Measurements from ENCODE around the gene TEX10. TPM values are rescaled to one million over a fixed set of nuclear protein-coding genes. Genes with fewer than 3 reads are reported as not detected.

Gene TEX10
- total RNA-seq, 1 donor, result 29.3 TPM

DNA sequence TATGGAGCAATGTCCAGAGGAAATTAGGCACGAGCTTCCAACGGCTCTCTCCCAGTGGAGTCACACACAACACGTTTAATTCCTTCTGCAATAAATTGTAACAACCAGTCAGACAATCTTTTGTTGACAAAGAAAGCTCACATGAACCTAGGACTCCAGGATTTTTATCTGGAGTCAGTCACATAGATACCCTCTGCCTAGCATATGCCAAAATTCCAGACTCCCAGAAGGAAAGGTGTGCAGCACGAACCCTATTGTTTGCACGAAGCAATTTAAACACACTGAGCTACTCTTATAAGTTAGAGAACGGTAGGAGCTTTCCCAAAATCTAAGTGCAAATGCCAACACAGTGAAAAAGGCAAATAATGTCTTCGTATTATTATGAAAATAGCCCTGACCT lies 67.1 kb downstream of the TEX10 start:
- H3K79me2 ChIP-seq (ENCODE audit: insufficient read depth, low read length), result no peaks in the 10 kb centered on the region
- DNase-seq (ENCODE audit: insufficient read length, low spot score, missing footprints), result peak; percentile 32
- H3K27me3 ChIP-seq (ENCODE audit: insufficient read depth, low read length), result no peaks in the 10 kb centered on the region
- H3K4me1 ChIP-seq (ENCODE audit: insufficient read depth, low read length), result no peaks in the 10 kb centered on the region
- H2AFZ ChIP-seq (ENCODE audit: low read length), result no peak overlapping the region
- no peaks in the 10 kb centered on the region for H3K9me3 ChIP-seq (ENCODE audit: low read depth, low read length)
- H3K27ac ChIP-seq (ENCODE audit: low read depth, low read length), result no peak overlapping the region
- TF ChIP-seq CTCF (IDR thresholded peaks at IDR 0.05; ENCODE audit: extremely low read depth, low read depth, low read length), result no peak
- peaks cover 14% of the 10 kb centered on the region for H3K36me3 ChIP-seq (ENCODE audit: insufficient read depth, low read length)
- no peak overlapping the region for H3K4me3 ChIP-seq (ENCODE audit: insufficient read depth, low read length)
- H4K20me1 ChIP-seq (ENCODE audit: insufficient read depth, low read length), result no peaks in the 10 kb centered on the region
- no peak overlapping the region for H3K4me2 ChIP-seq (ENCODE audit: insufficient read depth, low read length)

DNA sequence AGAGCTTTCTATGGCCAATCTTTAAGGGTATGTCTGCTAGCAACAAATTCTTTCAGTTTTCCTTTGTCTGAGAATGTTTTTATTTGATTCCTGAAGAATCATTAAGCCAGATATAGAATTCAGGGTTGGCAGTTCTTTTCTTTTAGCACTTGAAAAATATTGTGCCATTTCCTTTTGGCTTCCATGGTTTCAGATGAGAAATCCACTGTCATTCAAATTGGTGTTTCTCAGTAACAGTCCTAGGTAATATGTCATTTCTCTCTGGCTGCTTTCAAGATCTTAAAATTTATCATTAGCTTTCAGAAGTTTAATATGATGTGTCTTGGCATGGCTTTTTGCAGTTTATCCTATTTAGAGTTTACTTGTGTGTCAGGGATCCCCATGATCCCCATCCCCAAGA lies 67.7 kb downstream of the TEX10 start:
- H3K4me2 ChIP-seq (ENCODE audit: insufficient read depth, low read length), result no peak overlapping the region
- no peaks in the 10 kb centered on the region for H3K27me3 ChIP-seq (ENCODE audit: insufficient read depth, low read length)
- no peaks in the 10 kb centered on the region for H3K4me1 ChIP-seq (ENCODE audit: insufficient read depth, low read length)
- DNase-seq (ENCODE audit: insufficient read length, low spot score, missing footprints), result no peak
- H3K79me2 ChIP-seq (ENCODE audit: insufficient read depth, low read length), result no peaks in the 10 kb centered on the region
- H4K20me1 ChIP-seq (ENCODE audit: insufficient read depth, low read length), result no peaks in the 10 kb centered on the region
- H2AFZ ChIP-seq (ENCODE audit: low read length), result no peak overlapping the region
- no peak overlapping the region for H3K4me3 ChIP-seq (ENCODE audit: insufficient read depth, low read length)
- H3K9me3 ChIP-seq (ENCODE audit: low read depth, low read length), result no peaks in the 10 kb centered on the region
- TF ChIP-seq CTCF (IDR thresholded peaks at IDR 0.05; ENCODE audit: extremely low read depth, low read depth, low read length), result no peak
- peaks cover 13% of the 10 kb centered on the region for H3K36me3 ChIP-seq (ENCODE audit: insufficient read depth, low read length)
- no peak overlapping the region for H3K27ac ChIP-seq (ENCODE audit: low read depth, low read length)

- Histone ChIP-seq H3K36me3 (ENCODE audit: insufficient read depth, low read length) (peaks cover 14% of the 10 kb centered on the region), H3K27ac (ENCODE audit: low read depth, low read length) (no peak overlapping the region), H3K9me3 (ENCODE audit: low read depth, low read length) (no peaks in the 10 kb centered on the region), H3K4me3 (ENCODE audit: insufficient read depth, low read length) (no peak overlapping the region), H3K79me2 (ENCODE audit: insufficient read depth, low read length) (no peaks in the 10 kb centered on the region), H2AFZ (ENCODE audit: low read length) (no peak overlapping the region), H3K4me1 (ENCODE audit: insufficient read depth, low read length) (no peaks in the 10 kb centered on the region), H3K27me3 (ENCODE audit: insufficient read depth, low read length) (no peaks in the 10 kb centered on the region), H3K4me2 (ENCODE audit: insufficient read depth, low read length) (no peak overlapping the region), H4K20me1 (ENCODE audit: insufficient read depth, low read length) (no peaks in the 10 kb centered on the region)
- no peak for TF ChIP-seq CTCF (IDR thresholded peaks at IDR 0.05; ENCODE audit: extremely low read depth, low read depth, low read length)
- no peak for DNase-seq (ENCODE audit: insufficient read length, low spot score, missing footprints)
Measured at GRCh38 chr9:100284247-100284646, 68.5 kb downstream of the TEX10 start.

GRCh38 chr9:100282388-100282719 lies 70.4 kb downstream of the TEX10 start:
- no peak overlapping the region for H3K4me3 ChIP-seq (ENCODE audit: insufficient read depth, low read length)
- H3K79me2 ChIP-seq (ENCODE audit: insufficient read depth, low read length), result no peaks in the 10 kb centered on the region
- no peak overlapping the region for H3K27ac ChIP-seq (ENCODE audit: low read depth, low read length)
- TF ChIP-seq CTCF (IDR thresholded peaks at IDR 0.05; ENCODE audit: extremely low read depth, low read depth, low read length), result no peak
- no peak overlapping the region for H3K4me2 ChIP-seq (ENCODE audit: insufficient read depth, low read length)
- H2AFZ ChIP-seq (ENCODE audit: low read length), result no peak overlapping the region
- peaks cover 4% of the 10 kb centered on the region for H3K4me1 ChIP-seq (ENCODE audit: insufficient read depth, low read length)
- no peaks in the 10 kb centered on the region for H3K27me3 ChIP-seq (ENCODE audit: insufficient read depth, low read length)
- no peaks in the 10 kb centered on the region for H3K9me3 ChIP-seq (ENCODE audit: low read depth, low read length)
- peaks cover 13% of the 10 kb centered on the region for H3K36me3 ChIP-seq (ENCODE audit: insufficient read depth, low read length)
- DNase-seq (ENCODE audit: insufficient read length, low spot score, missing footprints), result no peak
- no peaks in the 10 kb centered on the region for H4K20me1 ChIP-seq (ENCODE audit: insufficient read depth, low read length)
